Inflammatory macrophage treated with lipopolysaccharide for 4 hours (primary cell): ENCODE measurements around the gene SMARCC2.

Experiments
- DNase-seq: peaks from one replicate; pipeline ENCODE4 v3.0.0-alpha.2; 2020

Gene SMARCC2

DNA sequence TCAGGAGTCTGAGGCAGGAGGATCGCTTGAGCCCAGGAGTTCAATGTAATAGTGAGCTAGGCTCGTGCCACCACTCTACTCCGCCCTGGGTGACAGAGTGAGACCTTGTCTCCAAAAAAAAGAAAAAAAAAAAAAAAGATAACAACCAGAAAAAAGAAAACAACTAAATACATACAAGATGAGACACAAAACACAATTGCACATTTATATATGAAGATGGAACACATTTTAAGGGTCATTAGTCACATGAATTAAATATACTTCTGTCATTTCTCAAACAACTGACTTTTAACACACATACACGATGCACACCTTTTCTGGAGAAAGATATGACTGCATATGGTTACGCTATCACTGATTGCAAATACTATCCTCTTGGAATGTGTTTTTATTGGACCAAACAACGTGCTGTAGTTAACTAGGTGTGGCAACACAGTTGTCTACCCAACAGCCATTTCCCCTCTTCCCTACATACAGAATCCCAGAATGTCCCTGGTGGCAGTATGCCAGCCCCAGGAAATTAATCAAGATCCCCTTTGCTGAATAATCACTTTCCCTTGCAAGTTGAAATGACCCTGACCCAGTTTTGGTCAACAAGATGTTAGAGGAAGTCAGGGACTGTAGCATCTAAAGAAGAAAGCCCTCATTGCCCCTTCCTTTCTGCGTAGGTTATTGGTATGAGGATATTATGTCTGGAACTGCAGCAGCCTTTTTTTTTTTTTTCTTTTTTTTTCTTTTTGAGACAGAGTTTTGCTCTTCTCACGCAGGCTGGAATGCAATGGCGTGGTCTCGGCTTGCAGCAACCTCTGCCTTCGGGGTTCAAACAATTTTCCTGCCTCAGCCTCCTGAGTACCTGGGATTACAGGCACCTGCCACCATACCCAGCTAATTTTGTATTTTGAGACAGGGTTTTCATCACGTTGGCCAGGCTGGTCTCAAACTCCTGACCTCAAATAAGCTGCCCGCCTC, 42.5 kb downstream of the SMARCC2 start:
- DNase-seq = no peak

DNA sequence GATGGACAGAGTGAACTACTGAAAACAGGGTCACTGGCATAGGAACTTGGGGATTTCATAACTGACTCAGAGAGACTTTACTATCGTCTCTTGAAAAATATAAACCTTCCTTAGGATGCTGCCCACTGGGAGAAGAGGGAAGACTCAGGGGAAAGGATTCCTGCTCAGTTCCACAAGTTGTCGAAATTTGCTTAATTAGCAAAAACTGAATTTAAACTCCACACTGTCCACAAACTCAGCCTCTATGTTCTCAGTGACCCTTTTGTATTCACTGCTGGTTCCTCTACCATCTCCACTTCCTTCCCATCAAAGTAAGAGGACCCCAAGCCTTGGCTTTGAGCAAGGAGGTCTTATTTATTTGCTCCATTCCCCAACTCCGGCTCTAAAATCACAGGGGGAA, 44.1 kb downstream of the SMARCC2 start:
- no peak for DNase-seq

DNA sequence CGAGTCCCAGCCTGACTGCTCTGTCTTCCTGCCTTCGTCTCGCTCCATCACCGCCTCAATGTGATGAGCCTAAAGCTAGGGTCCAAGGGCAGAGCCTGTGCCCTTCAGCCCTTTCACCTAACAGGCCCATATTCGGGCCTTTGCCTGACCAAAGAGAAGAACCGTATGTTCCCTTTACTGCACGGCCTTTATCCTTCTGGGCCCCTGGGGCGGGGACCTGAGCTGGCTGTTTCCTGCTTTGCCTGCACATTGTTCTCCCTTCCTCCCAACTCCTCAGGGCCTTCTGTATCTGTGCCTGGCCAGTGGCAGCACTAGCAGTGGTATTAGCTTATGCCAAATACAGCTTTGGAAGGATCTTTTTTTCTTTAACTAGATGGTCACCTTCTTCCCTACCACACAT, 45.4 kb downstream of the SMARCC2 start:
- no peak for DNase-seq

DNA sequence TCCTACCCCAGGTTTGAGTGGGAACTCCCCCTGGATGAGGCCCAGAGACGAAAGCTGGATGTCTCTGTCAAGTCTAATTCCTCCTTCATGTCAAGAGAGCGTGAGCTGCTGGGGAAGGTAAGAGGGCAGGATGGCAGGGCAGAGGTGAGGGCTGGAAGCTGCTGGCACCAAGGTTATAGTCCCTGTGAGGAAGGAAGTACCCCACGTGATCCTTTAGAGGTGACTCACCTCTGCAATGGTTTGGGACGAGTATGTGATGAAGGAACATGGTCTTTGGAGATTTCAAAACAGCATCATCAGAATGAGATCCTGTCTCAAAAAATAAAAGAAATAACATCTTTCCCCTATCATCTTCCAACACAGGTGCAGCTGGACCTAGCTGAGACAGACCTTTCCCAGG, 46.1 kb downstream of the SMARCC2 start:
- no peak for DNase-seq

DNA sequence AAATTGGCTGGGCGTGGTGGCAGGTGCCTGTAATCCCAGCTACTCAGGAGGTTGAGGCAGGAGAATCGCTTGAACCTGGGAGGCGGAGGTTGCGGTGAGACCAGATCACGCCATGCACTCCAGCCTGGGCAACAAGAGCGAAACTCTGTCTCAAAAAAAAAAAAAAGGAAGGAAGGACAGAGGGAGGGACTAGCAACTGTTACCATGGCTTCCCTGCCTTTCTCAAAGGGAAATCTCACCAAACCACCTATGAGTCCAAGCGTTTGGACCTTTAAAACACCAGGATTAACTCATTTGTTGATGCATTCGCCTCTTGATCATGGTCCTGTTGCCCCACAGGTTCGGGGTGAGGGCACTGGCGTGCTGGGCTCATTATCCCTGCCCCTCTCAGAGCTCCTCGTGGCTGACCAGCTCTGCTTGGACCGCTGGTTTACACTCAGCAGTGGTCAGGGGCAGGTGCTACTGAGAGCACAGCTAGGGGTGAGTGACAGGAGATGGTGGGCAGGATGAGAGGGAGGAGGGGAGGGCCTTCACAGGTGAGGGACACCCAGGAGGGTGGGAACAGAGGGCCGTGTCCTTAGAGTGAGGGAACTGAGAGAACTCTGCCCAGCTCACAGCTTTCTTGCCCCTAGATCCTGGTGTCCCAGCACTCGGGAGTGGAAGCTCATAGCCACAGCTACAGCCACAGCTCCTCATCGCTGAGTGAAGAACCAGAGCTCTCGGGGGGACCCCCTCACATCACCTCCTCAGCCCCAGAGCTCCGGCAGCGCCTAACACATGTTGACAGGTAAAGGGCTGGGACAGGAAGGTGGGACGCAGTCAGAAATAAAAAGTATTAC, 47.1 kb downstream of the SMARCC2 start:
- DNase-seq = peak; percentile 56

DNA sequence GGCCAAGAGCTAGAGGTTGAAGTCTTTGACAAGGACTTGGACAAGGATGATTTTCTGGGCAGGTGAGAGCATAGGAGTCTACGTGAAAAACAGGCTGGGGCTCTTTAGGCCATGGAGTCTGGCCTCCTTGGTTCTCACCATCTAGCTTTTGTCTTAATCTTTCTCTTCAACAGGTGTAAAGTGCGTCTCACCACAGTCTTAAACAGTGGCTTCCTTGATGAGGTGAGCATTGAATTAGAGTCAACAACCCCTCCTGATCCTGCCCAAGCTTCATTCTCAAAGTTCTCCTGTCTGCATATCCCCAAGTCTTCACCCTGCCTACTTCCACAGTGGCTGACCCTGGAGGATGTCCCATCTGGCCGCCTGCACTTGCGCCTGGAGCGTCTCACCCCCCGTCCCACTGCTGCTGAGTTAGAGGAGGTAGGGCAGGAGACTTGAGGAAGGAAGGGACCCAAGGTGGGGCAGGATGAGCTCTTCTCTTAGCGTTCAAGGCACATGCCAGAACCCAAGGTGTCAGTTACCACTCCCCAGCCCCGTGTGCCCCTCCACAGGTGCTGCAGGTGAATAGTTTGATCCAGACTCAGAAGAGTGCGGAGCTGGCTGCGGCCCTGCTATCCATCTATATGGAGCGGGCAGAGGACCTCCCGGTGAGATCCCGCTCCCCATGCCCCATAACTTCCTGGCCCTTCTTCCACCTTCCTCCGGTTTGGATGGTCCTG, 51.3 kb downstream of the SMARCC2 start:
- DNase-seq = no peak

DNA sequence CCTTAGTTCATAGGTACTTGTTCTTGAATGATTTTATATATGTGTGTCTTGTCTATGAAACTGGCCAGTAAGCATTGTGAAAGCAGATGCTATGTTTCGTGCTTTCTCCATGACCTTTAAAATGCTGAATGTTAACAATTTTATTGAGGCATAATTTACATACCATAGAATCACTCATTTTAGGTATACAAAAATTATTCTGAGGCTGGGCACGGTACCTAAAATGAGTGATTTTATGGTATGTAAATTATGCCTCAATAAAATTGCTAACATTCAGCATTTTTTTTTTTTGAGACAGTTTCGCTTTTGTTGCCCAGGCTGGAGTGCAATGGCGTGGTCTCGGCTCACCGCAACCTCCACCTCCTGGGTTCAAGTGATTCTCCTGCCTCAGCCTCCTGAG, 54.4 kb downstream of the SMARCC2 start:
- DNase-seq = no peak

DNA sequence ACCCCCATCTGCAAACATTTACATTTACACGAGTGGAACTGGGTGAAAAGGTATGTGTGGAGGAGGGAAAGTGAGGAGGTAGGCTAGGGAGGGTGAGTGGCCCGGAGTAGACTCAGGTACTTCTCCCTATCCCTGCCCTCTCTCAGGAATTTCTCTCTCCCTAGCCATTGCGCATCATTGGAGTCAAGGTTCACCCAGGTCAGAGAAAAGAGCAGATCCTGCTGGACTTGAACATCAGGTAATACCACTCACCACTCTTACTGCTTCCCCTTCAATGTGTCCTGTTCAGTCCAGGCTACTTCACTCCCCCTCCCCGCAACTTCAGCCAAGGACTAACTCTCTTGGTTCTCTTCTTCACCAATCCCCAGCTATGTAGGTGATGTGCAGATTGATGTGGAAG, 58.4 kb downstream of the SMARCC2 start:
- no peak for DNase-seq

DNA sequence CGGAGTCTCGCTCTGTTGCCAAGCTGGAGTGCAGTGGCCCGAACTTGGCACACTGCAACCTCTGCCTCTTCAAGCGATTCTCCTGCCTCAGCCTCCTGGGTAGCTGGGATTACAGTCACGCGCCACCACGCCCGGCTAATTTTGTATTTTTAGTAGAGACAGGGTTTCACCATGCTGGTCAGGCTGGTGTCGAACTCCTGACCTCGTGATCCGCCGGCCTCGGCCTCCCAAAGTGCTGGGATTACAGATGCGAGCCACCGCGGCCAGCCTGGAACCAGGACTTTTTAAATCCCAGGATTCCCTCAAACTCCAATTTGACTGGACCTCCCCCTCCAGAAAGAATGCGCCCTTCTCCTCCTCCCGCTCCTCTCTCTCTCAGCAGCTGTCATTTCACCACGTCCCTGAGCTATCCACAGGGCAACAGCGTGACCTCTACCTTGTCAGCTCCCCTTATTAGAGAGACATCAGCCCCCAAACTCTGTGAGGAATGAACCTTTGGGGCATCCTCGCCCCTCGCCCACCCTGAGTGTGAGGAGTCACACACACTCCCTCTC, 59.3 kb downstream of the SMARCC2 start:
- no peak for DNase-seq

DNA sequence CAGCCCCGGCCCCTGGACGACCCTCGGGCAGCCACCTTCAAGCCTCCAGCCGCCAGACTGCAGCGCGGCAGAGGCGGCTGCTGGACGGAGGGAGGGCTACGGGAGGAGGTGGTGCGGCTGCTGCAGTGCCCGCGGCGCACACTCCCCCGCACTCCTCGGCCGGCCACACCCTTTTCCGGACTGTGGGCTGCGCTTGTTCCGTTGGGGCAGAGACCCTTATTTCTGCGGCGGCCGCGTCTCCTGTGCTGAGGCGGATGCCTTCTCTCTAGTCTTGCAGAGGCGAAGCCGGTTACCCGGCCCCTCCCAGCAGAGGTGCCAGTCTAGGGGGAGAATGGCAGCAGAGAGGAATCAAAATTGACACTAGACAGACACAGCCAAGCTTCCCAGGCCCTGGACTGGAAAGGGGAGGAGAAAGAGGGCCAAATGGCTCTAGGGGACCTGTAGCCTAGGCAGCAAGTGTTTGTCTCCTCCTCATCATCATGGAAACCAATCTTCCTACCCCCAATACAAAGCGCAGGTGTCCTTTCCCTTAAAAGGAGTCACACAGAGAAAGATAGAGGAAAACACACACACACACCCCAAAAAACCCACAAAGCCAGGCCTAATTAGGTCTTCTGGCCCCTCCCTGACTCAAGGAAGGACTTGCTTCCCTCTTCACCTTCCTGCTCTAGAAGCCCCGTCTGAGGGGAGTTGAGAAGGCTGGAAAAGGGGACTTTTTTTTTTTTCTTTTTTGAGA, 59.9 kb downstream of the SMARCC2 start:
- DNase-seq = peak; percentile 51

DNA sequence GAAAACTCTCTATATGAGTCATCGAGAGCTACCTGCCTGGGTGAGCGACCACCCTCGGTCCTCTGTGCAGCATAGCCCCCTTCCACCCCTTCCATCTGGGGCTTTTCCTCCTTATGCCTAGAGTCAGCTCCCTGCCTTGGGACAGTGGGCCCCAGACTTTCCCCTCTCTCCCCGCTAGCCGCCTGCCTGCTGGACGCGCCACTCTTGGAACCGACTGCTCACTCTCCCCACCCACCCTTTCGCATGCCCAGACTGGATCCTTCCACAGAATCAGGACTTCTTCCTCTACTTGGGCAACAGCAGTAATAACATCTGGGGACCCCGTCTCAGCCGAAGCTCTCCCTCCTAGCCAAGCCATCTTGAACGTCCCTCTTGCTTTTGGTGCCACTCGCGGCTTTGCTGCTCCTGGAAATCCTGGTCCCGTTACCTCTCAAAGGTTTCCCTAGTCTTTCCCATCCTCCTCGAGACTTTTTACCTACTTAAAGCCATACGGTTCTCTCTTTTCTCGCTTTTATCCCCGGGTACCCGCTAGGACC, 60.5 kb downstream of the SMARCC2 start:
- peak; percentile 17 for DNase-seq

DNA sequence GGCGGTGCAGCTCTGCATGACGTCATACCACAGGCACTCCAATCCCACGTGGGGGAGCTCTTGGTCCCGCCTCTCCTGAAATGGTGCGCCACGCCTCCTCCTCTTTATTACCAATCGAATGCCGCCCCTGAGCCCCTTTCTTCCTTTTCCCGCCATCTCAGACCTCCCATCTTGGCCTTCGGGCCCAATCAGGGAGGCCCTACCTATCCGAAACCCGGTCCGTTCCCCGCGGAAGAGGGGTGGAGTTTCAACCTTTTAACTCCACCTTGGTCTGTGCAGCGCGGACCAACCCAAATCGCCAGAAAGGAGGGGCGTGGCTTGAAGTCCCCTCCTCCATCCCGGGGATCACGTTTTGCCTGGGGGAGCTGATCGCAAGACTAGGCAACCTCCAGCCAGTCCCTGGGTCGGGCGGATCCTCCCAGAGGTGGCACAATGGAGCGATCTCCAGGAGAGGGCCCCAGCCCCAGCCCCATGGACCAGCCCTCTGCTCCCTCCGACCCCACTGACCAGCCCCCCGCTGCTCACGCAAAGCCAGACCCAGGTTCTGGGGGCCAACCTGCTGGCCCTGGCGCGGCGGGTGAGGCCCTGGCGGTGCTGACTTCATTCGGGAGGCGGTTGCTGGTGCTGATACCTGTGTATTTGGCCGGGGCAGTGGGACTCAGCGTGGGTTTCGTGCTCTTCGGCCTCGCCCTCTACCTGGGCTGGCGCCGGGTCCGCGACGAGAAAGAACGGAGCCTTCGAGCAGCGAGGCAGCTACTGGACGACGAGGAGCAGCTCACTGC, 61.2 kb downstream of the SMARCC2 start, which contains the start of gene ESYT1:
TSS of gene ESYT1 (plus strand) at position 380 of the 782 bp plus-strand sequence. CDS start at position 433, 53 bp downstream.
- peak; percentile 100 for DNase-seq

DNA sequence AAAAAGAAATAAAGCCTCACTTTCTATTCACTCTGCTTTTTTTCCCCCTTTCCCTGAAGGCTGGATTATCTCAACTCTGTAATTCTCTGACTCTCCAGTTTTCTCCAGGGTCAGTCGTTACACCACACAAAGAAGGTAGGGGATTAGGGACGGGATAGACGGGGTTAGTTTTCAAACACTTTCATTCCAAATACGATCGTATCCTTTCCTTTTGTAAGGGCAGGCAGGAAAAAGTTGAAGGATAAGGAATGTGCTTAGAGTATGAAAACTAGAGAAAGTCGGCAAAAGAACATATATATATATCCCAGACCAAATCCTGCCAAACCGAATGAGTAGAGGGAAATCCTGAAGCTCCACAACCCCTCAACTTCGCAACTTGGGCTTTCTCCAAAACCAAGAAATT, 61.8 kb downstream of the SMARCC2 start:
- DNase-seq = no peak

DNA sequence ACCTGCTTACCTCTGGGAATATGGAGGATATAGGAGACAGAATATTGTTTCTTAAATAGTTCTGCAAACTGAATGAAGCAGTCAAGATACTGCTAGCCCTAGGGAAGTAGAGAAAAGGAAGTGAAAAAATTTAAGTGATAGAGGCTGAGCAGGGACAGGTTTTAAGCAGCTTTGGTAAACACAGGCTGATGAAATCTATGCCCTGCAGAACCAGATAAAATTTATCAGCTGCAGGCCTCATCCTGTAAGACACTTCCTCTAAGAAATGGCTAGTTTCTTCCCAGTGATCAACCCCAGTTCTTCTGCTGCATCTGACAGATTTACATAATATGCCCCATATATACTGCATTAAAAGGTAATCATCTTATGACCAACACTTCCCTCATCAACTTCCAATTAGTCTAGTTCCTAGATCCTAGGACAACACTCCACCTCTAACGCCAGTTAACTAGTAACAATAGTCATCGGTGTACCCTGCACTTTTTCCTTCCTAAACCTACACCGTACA, 62.5 kb downstream of the SMARCC2 start:
- peak; percentile 70 for DNase-seq

DNA sequence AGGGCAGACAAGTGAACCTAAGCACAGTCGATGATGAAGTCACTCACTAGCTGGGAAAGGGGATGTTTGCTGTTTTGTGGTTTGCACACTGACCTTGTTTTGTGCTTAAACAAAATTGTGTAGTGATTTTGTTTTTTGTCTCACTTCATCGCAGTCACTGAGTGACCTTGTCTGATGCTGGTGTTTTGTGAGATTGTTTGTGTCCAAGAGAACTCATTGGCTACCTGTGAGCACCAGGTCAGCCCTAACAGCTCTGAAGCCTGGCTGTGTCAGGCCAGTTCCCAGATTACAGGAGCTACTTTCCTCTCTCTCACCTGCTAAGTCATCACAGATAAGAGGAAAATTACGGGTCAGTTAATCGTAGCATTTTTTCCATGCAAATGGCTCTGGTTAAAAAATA, 65.2 kb downstream of the SMARCC2 start:
- DNase-seq = peak; percentile 14

DNA sequence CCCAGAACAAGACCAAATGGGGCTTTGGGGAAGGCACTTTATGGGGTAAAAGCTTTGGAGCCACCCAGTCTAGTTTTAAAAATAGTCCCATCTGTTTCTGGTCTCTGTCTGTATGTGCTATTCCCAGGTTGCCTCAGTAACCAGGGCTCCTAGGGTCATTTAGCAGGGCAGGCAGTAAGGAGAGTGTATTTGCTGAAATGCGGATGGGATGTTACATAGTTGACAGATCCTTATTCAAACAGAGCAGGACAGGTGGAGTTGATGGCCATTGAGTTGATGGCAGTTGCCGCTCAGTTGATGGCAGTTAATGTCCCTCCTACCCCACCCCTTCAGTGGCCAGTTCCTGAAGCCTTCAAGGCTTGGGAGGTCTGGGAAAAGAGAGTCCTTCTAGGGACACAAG, 66.6 kb downstream of the SMARCC2 start:
- DNase-seq = no peak

DNA sequence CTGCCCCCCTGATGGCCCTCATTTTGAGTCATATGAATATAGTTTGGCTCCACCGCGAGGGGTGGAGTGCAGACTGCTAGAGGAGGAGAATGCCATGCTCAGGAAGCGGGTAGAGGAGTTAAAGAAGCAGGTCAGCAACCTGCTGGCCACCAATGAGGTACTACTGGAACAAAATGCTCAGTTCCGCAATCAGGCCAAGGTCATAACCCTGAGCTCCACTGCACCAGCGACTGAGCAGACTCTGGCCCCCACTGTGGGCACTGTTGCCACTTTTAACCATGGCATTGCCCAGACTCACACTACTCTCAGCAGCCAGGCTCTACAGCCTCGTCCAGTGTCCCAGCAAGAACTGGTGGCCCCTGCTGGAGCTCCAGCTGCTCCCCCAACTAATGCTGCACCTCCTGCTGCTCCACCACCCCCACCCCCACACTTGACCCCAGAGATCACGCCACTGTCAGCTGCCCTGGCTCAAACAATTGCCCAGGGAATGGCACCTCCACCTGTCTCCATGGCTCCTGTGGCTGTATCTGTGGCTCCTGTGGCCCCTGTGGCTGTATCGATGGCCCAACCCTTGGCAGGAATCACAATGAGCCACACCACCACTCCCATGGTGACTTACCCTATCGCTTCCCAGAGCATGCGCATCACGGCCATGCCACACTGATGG, 67.9 kb downstream of the SMARCC2 start:
- DNase-seq = no peak

DNA sequence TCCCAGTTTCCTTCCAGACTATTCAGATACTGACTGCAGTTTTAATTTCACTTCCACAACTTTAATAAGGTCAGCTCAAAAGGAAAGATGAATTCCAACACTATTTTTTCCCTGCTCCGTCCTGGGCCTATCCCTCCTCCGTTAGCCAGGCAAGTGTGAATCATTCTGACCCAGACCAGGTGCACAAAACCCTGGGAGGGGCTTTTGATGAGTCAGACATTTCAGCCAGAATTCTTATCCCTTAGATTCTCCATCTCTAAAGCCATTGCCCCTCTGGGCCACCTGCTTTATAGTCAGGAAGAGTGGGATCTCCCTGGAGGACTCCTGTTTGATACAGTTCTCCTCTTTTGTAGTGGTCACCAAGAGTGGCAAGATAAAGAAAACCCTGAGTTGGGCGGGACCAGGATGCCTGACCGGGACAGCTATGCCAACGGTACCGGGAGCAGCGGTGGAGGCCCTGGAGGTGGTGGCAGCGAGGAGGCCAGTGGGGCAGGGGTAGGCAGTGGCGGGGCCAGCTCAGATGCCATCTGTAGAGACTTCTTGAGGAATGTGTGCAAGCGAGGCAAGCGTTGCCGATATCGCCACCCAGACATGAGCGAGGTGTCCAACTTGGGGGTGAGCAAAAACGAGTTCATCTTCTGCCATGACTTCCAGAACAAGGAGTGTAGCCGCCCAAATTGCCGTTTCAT, 69.0 kb downstream of the SMARCC2 start:
- DNase-seq = no peak

DNA sequence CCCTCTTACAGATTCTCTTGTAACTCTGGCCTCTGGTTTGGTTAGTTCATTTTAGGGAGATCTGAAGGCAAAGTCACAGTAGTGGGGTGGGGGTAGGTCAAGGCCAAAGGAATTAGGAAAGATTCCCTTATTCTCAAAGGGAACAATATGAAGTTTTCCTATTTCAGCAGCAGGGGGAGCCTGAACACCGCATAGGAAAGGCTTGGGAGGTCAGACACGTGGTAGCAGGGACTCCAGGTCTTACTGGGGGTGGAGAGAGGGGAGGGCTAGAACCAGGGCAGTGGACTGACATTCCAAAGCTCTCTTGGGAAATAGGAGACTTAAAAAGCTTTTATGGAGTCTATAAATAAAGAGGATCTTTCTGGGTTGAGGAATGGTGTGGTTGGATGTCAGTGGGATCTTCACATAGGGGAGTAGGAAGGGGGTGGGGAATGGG, 69.9 kb downstream of the SMARCC2 start:
- peak; percentile 79 for DNase-seq
